HUDEP-2 (cell line): Measurements from ENCODE around the gene COPS9.

Experiments
- DNase-seq, 76 experiments: peaks; one replicate each; lab custom pipeline; 2025; ENCODE audit not compliant: unreplicated experiment in 76 of 76; lab: John Stamatoyannopoulos, UW

COPS9 gene

GRCh38 chr2:240136013-240136670 is at the start of gene COPS9:
Gene COPS9 (minus strand): TSS chr2:240136305. CDS start chr2:240136284, 21 bp downstream.
- peak in 74 of 76 experiments; percentile 9 to 88 (median 71) for DNase-seq

- DNase-seq = no peak
These were observed 48.6 kb upstream of the COPS9 start for GRCh38 chr2:240184656-240185055.

DNA sequence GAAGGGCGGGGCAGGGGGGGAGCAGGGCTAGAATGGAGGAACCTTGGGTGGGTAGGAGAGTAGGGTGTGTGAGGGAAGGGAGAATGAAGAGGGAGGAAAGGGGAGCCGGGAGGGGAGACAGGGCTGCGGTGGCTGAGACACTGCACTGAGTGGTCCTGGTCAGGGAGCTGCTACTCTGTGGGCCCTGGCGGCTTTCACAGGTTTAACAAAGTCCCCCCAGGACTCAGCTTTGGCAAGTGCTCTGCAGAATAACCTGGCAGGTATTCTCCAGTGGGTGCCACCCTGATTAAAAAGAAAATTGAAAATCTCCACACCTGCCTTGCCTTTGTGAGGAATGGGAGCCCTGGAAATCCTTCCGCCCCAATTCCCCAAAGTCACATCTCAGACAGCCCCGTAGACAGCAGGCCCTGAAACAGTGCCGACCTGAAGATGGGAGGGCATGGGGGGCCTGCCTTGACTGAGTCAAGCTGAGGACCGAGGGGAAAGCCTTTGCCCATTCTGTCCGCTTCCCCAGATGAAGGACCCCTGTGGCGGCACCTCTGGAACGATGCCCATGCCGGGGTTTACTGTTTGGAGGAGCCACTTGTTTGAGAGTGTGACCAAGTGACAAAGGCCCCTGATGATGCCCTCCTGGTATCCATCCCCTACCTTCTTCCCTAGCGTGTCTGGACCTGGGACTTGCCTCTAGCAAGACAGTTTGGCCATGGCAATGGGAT is 47.9 kb upstream of the COPS9 start:
- no peak for DNase-seq

- no peak for DNase-seq
These were observed 47.1 kb upstream of the COPS9 start for GRCh38 chr2:240183006-240183874.

- no peak for DNase-seq
These were observed 46.4 kb upstream of the COPS9 start for GRCh38 chr2:240182476-240182875.

DNA sequence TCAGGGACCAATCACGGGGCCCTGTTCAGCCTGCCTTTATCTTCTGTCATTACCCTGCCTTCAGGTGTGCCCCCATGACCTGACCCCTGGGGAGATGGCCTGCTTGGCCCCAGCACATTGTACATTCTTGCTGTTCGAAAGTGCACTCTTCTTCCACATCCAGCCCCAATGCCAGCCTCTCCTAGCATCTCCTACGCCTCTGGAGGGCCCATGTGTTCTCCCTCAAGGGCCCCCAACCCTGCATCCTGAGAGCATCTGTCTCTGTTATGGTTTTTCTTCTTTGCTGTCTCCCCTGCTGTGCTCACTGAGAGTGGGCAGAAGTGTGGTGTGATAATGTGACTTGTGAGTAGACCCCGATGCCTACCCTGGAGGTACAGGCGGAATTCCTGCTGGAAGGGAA is 45.9 kb upstream of the COPS9 start:
- no peak for DNase-seq

DNA sequence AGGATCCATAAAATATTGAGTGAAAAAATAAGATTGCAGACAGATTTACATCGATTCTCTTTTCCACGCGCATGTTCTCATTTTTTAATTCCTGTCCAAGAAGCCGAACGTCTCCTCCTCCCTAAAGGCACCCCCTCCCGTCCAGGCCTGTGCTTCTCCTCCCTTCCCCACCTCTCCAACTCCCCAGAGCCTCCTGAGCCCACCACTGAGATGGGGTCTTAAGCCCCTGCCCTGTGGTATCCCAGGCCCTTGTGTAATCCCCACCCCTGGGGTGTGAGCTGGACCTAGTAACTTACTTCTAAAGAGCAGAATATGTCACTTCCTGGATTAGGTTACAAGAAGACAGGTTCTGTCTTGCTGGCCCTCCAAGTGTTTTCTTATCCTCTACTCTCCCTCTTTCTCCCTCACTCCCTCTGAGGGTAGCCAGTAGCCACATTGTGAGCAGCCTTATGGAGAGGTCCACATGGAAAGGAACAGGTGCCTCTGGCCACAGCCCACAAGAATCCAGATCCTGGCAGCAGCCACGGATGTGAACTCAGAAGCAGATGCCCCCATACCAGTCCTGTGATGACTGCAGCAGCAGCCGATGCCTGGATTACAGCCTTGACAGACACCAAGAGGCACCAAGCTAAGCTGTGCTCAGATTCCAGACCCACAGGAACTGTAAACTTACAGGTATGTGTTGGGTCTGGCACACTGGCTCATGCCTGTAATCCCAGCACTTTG is 44.0 kb upstream of the COPS9 start:
- no peak for DNase-seq

- DNase-seq = no peak
These were observed 43.2 kb upstream of the COPS9 start for GRCh38 chr2:240179186-240179815.

GRCh38 chr2:240178564-240178963 is 42.5 kb upstream of the COPS9 start:
- no peak for DNase-seq

- DNase-seq = no peak
These were observed 38.4 kb upstream of the COPS9 start for GRCh38 chr2:240174496-240174895.

GRCh38 chr2:240172071-240172895 is 36.2 kb upstream of the COPS9 start:
- DNase-seq = no peak

DNA sequence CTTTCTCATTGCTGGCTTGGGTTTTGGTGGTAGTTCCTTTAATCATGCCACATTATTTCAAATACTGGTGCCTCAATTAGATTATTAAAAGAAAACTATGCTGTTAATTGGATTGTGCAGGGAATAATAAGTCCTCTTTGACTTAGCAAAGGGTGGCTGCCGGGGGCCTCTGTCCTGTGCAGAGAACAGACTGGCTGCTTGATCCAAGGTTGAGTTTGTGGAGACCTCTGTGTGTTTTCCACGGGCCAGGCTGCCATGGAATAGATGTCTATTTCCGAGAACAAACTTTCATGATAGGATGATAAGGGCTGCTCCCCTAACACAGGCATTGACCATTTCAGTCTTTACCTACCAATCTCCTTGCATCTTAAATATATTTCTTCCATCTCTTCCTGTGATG is 34.8 kb upstream of the COPS9 start:
- DNase-seq = no peak

DNA sequence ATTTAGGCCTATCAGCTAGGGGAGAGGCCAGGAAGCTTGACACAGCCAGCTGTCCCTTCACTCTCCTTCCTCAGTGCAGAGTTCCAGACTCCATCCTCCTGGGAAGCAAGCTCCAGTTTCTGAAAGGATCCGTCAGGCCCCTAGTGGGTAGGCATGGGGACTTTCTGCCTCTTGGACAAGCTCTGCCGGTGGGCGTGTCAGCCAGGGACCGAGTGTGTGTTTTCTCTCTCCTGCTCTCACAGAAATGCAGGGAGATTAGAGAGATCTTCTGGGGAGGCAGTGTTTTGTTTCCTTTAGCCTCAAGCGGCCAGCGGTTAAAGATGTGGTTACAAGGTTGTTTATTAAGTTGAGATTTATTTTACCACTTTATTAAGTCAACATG is 34.2 kb upstream of the COPS9 start:
- no peak for DNase-seq

DNA sequence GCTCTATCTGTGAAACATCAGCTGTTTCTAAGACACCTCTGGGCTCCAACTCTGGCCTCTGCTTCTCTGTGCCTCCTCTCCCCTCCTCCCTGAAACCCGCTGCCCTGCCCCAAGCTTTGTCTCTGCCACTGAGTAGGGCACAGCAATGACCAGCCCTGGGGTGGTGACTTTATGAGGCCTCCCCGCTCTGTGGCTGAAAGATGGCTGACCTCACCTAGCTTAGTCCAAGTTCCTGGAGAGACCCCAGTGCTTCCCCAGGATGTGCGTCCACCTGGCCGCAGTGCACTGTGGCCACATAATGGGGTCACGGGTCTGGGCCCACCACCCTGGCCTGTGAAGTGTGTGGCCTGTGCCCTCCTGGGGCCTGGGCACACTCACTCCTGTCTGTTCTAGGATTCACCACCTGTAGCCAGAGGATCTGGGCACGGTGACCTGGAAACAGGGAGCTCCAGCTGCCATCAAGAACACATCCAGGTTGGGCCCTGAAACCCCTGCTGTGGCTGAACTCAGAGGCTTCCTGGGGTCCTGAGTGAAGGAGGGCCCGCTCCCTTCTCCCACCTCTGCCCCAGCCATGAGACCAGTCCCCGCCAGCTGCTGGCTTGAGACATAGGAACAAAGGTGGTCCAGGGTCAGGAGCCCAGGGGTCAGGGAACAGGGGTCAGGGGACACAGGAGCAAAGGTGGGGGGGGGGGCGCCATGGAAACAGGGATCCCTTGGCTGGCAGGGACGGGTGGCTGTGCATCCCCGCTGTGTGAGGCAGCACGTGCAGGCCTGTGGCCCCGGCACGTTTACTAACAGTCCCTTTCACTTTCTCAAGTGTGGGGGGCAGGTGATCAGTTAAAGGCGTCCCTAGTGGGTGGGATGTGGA is 33.6 kb upstream of the COPS9 start:
- DNase-seq = no peak

DNA sequence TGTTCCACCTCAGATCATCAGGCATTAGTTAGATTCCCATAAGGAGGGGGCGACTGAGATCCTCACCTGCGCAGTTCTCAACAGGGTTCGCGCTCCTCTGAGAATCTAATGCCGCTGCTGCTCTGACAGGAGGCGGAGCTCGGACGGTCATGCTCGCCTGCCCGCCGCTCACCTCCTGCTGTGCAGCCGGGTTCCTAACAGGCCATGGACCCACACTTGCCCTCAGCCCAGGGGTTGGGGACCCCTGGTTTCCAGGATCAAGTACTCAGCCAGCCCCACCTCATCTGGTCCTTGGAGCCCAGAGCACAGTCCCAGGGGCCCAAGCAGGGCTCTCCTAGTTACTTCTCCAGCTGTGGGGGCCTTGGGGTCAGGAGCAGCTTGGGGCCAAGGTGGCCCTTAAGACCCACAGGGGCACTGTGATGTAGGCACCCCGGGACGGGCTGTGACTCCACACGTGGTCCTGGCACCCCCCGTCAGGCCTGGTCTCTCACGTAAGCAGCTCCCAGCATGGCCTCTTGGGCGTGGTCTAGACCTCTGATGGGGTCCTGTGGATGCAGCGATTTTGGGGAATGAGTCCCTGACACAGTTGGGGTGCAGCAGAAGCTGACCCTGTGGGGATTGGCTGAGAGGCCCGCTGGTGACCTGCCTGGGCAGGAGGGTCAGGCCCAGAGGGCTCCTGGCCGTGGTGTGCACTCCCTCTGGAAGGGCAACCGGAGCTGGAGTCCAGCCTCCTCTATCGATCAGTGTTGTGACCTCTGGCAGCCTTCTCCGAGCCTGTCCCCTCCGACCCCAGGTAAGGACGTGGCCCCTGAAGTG is 32.6 kb upstream of the COPS9 start:
- no peak for DNase-seq

- no peak for DNase-seq
These were observed 31.9 kb upstream of the COPS9 start for GRCh38 chr2:240168041-240168440.

DNA sequence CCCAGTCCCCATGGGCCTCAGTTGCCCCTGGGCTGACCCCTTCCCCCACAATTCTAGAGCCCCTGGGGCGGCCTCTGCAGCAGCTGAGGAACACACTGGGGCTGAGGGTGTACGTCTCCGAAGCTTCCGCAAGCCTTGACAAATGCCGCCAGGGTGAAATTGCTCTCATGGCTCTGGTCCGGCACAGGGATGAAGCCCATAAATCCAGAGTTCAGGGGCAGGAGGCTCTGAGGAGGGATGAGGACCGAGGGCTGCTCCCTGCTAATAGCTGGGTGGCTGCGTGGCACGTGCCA is 31.4 kb upstream of the COPS9 start:
- no peak for DNase-seq
